Stimulated activated CD8-positive, alpha-beta memory T cell treated with anti-CD3 and anti-CD28 coated beads, Interleukin-12 subunit alpha, Interleukin-12 subunit beta, amount 100 ng/mL, for 24 hours (primary cell): ENCODE measurements around the gene CCNY.
A peak's percentile ranks its signal among the peaks of the same experiment; 100 is the strongest.
"Not testable (repeated sequence)": the region's sequence is repeated elsewhere in the genome, so short reads cannot be mapped to it uniquely, and the experiment has no call there.

Source experiments
- DNase-seq: peaks from one replicate; pipeline ENCODE4 v3.0.0-alpha.2; 2020; ENCODE audit errors: extremely low read depth

CCNY gene

DNA sequence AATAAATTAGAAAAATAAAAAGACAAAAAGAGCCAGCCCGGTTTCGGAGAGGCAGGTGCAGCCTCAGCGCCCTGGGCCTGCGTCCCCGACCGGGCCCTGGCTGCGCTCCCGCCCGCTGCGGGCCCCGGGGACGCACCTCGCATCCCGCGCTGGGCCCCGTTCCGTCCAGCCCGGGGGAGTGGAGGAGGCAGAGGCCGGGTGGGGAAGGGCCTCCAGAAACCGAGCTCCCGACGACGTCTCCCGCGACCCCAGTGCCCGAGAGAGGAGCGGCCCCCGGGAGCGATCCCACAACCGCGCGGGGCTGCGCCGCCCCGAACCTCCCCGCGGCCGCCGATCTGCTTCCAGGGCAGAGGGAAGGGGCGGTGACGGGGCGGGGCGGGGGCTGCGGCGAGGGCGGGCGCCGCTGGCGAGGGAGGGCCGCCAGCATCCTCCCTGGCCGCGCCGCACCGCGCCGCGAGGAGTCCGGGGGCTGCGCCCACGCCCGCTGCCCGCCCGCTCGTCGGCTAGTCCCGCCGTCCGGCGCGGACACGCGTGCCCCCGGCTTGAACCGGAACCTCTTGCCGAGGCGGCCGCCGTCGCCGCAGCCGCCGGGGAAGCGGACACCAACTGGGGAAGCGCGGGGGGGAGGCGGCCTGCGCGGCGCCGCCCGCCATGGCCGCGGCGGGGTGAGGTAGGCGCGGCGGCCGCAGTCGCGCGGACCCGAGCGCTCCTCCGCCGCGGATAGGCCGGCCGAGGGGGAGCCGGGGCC lies at the start of gene CCNY:
Gene CCNY (plus strand): TSS at position 426 of the 748 bp plus-strand sequence. CDS start 545 bp downstream, outside the sequence.
- peak; percentile 54 for DNase-seq

DNA sequence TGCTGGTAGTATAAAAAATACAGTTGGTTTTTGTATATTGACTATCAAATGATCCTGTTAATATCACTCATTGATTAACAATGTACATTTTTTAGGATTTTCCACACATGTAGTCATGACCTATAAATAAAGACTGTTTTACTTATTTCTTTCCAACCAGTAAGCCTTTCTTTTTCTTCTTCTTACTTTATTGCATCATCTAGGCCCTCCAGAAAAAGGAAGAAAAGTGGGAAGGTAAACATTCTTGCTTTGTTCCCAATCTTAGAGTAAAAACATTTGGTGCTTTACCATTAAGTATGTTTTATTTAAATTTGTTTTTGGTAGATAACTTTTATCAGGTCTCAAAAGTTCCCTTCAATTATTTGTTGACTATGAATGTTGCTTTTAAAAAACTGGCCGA lies 47.1 kb upstream of the CCNY start:
- DNase-seq: no peak

DNA sequence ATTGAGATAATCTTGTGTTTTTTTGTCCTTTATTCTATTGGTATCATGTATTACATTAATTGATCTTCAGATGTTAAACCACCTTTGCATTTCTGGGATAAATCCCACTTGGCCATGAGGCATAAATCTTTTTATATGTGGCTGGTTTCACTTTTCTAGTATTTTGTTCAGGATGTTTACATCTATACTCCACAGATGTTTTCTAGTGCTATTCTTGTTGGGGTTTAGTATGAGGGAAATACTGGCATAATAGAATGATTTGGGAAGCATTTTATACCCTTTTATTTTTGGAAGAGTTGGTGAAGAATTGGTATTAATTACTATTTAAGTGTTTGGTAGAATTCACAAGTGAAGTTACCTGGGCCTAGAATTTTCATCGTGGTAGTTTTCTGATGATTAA lies 41.8 kb upstream of the CCNY start:
- DNase-seq: no peak

DNA sequence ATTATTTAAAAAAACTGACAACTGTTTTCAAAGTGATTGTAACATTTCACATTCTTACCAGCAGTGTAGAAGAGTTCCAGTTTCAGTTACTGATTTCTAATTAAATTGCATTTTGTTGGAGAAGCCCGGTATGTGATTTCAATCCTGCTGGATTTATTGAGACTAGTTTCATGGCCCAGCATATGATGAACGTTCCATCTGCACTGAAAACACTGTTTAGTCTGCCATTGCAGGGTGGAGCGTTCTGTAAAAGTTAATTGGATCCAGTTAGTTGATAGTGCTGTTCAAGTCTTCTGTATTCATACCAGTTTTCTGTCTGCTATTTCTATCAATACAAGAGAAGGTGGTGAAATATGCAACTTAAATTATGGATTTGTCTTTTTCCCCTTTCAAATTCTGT lies 37.3 kb upstream of the CCNY start:
- DNase-seq: no peak

DNA sequence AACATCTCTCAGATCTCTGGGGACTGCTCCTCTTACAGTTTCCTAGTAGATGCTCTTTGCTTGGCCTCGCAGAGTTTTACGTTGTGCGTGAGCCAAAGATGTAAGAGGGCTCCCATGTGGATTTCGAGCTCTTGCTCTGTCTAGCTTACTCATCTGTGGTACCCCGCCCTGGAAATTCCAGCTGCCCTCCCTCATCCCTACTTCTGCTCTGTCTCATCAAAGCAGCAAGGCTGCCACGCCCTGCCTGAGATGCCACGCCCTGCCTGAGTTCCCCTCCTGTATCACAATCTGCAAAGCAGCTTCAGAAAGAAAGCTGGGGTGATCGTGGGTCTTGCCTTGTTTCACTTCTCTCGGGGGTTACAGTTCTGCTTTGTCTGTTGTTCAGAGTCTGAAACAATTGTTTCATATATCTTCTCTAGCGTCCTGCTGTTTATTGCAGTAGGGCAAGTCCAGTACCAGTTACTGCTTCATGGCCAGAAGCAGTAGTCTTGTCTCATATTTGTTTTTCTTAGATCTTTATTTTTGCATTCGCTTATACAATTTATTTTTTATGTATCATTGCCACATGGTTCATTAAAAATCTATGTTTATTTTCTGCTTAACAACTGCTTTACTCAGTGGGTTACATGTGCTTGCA lies 36.1 kb upstream of the CCNY start:
- DNase-seq: no peak

DNA sequence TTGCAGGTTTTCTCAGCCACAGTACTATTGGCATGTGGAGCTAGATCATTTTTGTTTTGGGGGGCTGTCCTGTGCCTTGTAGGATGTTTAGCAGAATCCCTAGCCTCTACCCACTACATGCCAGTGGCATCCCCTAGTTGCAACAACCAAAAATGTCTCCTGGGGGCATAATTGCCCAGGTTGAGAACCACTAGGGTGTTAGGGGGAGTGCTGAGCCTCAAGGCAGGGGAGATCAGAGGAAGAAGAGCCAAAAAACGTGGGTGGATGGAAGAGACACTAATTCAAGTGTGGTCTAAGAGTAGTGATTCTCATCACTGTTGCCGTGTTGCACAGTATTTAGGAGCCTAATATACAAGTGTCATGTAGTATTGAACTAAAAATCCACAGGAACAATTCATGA lies 31.7 kb upstream of the CCNY start:
- DNase-seq: no peak

DNA sequence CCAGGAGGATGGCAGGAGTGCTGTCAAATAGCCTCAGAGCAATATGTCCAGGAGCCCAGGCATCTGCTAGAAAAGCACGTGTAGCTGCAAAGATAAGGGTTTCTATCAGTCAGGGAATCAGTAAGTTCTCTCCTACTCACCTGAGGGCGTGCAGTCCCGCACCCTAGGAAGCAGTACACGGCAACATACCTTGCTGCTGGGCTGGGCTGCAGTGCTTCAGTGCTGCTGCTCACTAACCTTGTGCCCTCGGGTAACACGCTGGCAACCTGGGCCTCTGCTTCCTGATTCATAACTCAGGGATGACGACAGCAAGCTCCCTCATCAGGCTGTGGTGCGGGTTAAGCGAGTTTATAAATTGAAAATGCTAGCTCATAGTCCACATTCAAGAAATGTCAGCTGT lies 29.5 kb upstream of the CCNY start:
- no peak for DNase-seq

DNA sequence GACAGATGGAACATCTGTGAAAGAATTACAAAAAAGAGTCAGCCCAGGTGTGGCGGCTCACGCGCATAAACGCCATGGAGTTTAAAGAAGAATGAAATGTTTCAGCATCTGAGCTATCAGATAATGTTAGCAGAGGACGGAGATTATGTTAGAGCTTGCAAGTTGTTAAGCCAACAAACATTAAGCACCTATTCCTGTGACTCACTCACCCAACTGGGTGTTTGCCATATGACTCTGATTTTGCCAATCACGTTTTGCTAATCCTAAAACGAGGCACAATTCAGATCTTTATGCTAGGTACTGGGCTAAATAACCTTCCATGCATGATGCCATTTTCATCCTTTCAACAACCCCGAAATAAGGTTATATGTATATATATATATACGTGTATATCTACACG lies 29.0 kb upstream of the CCNY start:
- DNase-seq: no peak

DNA sequence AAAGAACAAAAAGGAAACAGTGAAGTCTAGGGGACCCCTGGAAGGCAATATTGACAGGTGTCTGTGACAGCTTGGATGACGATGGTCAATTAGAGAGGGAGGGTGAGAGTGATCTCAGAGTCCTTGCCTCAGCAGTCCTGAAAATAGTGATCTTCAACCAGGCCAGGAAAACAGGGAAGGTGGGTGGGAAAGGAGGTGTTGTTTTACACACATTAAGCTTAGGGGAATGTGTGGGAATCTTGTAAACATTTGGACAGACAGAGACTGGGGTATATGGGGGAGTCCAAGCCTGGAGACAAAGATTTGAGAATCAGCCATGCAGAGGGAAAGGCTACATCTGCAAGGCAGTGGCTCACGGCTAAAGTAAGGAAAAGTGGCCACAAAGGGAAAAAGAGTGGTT lies 27.5 kb upstream of the CCNY start:
- no peak for DNase-seq

DNA sequence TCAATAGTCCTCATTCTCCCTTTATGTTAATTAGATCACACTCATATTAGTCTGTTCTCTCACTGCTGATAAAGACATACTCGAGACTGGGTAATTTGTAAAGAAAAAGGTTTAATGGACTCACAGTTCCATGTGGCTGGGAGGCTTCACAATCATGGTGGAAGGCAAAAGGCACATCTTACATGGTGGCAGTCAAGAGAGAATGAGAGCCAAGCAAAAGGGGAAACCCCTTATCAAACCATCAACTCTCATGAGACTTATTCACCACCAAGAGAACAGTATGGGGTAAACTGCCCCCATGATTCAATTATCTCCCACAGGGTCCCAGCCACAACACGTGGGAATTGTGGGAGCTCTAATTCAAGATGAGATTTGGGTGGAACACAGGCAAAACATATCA lies 22.2 kb upstream of the CCNY start:
- DNase-seq: not testable (repeated sequence)

DNA sequence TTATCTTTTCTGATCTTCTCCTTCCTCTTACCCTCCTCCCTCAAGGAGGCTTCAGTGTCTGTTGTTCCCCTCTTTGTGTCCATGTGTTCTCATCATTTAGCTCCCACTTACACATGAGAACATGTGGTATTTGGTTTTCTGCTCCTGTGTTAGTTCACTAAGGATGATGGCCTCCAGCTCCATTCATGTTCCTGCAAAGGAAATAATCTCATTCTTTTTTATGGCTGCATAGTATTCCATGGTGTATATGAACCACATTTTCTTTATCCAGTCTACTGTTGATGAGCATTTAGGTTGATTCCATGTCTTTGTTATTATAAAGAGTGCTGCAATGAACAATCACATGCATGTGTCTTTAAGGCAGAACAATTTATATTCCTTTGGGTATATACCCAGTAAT lies 21.1 kb upstream of the CCNY start:
- not testable (repeated sequence) for DNase-seq

DNA sequence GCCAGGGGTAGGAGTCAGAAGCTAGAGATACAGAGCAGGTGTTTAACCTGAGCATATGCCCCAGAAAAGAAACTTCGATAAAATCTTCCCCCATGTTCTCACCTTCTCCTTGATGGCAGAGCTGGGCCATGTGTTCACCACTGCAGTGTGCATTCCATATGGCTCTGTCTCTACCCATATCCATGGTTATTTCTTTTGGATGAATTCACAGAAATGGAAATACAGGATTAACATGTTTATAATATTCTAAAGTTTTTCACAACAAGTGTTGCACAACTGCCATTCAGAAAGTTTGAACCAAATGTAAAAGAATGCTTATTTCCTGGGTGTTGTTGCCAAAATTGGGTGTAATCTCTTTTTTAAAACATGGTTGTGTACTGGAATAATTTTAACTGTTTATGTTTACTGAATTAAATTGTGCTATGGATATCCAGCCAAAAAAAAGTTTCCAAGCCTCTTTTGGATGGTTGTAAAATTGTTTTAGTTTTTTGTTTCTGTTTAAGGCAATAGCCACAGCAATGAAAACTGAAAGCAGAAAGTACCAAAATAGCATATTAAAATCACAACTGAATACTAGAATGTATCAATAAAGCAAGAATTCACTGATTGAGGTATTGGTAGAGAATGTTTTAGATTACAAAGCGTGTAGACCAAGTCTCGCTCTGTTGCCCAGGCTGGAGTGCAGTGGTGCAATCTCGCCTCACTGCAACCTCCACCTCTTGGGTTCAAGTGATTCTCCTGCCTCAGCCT lies 19.9 kb upstream of the CCNY start:
- DNase-seq: no peak

DNA sequence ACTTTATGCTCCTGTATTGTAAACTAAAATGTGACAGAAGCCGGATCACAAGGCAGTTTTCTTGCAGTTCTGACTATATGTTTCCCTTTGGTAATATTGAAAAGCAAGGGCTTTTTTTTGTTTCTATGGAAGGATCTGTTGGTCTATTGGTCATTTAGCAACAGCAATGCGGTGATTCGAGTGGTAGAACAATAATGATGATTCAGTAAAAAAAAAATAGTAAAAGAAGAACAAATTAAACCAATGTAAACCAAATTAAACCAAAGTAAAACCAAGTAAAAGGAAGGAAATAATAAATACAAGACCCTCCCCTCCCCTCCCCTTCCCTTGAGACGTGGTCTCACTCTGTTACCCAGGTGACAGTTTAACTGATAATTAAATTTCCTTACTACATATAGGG lies 17.8 kb upstream of the CCNY start:
- DNase-seq: no peak

DNA sequence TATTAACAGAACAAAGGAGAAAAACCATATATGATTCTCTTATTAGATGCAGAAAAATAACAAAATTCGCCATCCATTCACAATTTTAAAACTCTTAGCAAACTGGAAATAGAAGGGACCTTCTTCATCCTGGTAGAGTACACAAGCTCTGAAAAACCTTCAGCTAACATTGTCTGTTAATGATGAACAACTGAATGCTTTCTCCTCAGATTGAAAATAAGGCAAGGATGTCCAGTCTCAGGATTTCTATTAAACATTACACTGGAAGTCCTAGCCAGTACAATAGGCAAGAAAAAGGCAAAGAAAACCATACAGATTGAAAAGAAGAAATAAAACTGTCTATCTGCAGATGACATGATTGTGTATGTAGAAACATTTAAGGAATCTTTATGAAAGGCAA lies 16.0 kb upstream of the CCNY start:
- no peak for DNase-seq

DNA sequence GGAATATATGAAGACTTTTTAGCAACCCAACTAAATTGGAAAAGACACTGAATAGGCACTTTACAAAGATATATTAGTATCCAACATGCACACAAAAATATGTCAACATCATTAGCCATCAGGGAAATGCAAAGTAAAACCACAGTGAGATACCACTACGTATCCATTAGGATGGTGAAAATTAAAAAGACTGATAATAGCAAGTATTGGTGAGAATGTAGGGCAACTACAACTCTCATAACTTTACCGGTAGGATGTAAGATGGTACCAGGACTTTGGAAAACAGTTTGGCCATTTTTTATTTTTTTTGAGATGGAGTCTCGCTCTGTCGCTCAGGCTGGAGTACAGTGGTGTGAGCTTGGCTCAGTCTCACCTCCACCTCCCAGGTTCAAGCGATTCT lies 13.7 kb upstream of the CCNY start:
- DNase-seq: no peak

DNA sequence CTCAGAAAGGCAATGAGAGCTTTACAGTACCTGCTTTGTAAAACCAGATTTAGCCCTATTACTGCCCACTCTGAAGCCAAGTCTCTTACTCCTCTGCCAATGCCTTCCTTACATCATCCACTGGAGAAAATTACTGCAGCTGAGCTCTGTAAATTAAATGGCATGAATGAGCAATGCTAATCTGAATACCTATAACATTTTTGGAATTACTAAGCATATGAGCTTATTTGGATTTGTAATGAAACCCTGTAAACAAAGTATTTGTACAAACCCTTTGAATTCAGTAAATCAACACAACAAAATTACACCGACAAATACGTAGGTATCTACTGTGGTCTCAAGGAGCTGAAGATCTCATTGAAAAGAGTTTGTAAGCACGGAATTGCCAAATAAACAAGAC lies 12.1 kb upstream of the CCNY start:
- no peak for DNase-seq

DNA sequence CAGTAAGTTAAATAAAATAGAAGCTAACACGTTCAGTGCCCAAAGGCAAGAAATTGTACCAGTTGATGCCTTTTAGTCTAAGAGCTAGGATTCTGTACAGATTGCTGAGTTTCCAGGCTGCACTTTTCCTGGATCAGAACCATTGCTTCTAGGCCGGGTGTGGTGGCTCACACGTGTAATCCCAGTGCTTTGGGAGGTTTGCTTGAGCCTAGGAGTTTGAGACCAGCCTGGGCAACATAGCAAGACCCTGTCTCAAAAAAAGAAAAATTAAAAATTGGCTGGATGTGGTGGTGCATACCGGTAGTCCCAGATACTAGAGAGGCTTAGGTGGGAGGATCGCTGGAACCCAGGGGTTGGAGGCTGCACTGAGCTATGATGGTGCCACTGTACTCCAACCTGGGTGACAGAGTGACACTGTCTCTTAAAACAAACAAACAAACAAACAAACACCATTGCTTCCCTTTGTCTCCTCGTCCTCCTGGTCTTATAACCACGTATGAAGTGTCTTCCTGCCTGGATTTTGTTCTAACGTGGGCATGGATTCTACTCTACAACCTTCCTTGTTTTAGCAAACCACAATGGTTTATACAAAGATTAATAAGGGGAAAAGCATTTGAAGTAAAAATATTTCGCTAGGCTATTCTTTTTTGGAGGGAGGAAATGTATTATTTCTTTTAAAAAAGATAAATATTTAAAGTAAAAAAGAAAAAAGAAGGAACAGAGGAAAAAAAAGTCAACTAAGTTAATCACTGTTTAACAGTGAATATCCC lies 9.7 kb upstream of the CCNY start:
- no peak for DNase-seq

DNA sequence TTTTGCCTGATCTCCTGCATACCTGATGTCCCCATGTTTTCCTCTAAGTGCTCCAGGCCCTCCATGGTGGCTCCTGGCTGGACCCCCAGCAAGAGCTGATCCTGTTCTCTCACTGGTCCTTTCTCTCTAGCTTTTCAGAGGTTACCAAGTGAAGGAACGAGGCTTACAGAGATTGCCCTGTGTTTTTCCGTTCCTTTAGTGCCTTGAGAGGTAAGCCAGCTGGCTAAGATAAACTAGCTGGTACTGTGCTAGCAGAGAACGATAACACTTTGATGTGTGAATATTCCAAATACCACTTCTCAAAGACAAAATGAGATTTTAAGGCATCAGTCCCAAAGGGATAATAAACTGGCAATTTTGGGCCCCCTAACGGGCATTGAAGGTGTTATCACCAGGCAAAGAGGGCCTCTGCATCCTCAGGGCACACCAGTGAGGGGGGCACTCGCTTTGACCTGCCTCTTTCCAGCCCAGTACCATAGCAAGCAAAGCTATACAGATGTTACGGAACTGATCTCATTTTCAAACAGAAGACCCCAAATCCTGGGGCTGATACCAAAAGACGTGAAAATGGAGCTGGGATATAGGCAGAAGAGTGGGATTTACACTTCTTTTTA lies 8.4 kb upstream of the CCNY start:
- no peak for DNase-seq

DNA sequence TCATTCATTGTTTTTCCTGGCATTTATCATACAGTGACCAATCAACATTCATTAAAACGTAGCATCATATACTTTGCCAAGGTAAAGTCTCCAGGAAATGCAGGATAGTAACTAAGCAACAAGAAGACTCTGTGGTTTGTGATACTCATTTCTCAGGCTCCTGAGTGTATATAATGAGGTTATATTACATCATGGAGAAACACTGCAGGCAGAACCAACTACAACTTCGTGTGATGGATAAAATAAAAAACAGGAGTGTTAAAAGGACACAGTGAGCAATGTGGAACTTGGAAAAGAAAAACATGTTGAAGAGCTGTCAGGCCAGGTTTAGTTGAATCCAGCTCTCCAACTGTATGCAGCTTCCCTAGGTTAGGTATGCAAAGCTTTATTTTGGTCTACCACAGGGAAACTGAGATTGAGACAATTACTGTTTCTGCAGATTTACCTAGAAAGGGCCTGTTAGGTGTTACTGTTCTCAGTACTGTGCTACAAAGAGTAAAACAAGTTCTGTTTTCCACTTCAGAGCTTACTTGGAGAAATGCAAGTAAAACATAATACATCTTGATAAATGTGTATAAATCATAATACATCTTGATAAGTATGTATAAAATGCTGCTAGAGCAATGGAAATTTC lies 7.8 kb upstream of the CCNY start:
- DNase-seq: no peak

DNA sequence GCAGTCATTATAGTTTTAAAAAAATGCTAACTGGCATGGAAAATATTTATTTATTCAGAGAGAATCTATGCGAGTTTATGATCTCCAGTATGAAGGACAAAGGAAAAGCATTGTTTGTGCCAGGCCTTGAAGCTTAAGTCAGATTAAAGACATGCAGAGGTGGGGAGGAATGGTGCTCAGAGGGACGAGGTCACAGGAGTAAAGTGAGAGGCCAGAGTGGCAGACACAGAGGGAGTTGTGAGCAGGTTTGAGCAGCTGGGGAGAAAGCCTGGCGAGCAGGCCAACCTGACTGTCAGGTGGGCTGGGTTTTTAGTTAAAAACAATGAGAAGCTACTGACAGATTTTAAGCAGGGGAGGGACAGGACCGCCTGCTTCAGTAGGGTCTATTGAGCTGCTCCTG lies 6.8 kb upstream of the CCNY start:
- DNase-seq: no peak

DNA sequence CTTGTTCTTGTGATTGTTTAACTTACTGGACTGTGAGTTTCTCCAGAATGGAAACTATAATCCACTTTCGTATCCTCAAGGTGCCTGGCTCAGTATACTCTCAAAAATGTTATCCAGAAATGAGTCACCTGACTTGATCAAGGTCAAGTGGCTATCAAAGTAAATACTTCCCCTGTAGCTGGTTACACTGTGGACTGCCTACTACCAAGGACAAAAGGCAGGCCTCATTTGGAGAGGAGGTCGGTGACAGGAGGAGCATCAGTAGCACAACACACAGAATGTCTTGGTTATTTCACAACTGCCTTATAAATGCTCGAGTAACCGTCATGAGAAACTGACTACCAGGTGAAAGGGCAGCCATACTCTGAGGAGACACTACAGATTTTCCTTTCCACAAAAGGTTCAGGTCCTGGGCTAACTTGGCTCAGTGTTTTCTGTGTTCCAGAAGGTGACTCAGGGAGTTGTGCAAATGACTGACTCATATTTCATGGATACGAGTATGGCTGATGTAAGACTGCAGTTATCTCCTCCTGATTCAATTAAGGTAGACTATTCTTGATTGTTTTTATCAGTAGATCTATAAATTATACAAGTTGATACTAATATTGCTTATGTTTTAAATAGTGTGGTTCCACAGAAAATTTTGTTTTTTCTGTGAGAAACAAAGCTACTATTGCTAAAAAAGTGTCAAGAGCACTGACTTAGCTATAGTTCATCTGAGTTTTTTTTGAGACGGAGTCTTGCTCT lies 4.2 kb upstream of the CCNY start:
- DNase-seq: no peak
